Transverse colon (tissue), 4 donors: ENCODE results near the gene SLC26A8. TPM values are rescaled to one million over a fixed set of nuclear protein-coding genes. Genes with fewer than 3 reads are reported as not detected.

Experiments
- DNase-seq: peaks from one replicate; pipeline ENCODE4 v3.0.0-alpha.2; 2019
- H3K27ac ChIP-seq, 4 donors: fragments of 200-600 bp; sonication (generic); 2 replicates each; pipeline ENCODE4 v1.5.1; 2016 to 2018; ENCODE audit warnings: inconsistent platforms in 4 of 4
- H3K27me3 ChIP-seq: fragments of 200-600 bp; sonication (generic); 2 replicates; pipeline ENCODE4 v1.5.1; 2017; ENCODE audit warnings: inconsistent platforms
- H3K36me3 ChIP-seq, 4 donors: fragments of 200-600 bp; sonication (generic); 2 replicates each; pipeline ENCODE4 v1.5.1; 2017 to 2019; ENCODE audit warnings: inconsistent platforms in 4 of 4
- H3K4me1 ChIP-seq, 4 donors: fragments of 200-600 bp; sonication (generic); 2 replicates each; pipeline ENCODE4 v1.5.1; 2017 to 2020; ENCODE audit warnings: inconsistent platforms in 4 of 4
- H3K4me3 ChIP-seq, 4 donors: fragments of 200-600 bp; sonication (generic); 1 replicate in 1 of 4; 2 replicates in 3 of 4; pipeline versions ENCODE4 v1.5.1 to v1.6.1; 2017 to 2019; ENCODE audit warnings: inconsistent platforms in 4 of 4
- H3K9me3 ChIP-seq, 2 donors: fragments of 200-600 bp; sonication (generic); 2 replicates each; pipeline ENCODE4 v1.5.1; 2017 to 2019; ENCODE audit warnings: inconsistent platforms in 2 of 2
- EP300 ChIP-seq: sonication (generic); formaldehyde crosslinking; IDR thresholded peaks from one replicate; pipeline ENCODE4 v1.6.1; 2017; ENCODE audit warnings: antibody characterized with exemption, low read depth
- POLR2A ChIP-seq: fragments of 450-650 bp; IDR thresholded peaks from one replicate; pipeline ENCODE4 v1.6.1; 2016; ENCODE audit warnings: antibody characterized with exemption, mild to moderate bottlenecking, moderate library complexity
- POLR2AphosphoS5 ChIP-seq, 3 donors: sonication (generic); formaldehyde crosslinking; IDR thresholded peaks; one replicate each; pipeline ENCODE4 v1.6.1; 2016; ENCODE audit warnings: antibody characterized with exemption in 3 of 3
- WGBS, 2 donors: methylation state at CpG; one replicate each; pipeline ENCODE4 v1.1.5; 2018; ENCODE audit warnings: low coverage in 1 of 2; 5-methylcytosine and 5-hydroxymethylcytosine counted together
- in situ Hi-C, 4 donors: fragments of 200-750 bp; cut with MboI; loops; one replicate each; pipeline versions ENCODE4 v1.15.0 to v1.15.1; 2017; ENCODE audit warnings: low sequenced_read_pairs in 3 of 4, low pct_ligation_motif_present in 1 of 4, low pct_unique_long_range_greater_than_20kb in 1 of 4
- intact Hi-C: fragments of 100-400 bp; cut with DNase I; formaldehyde crosslinking; loops from one replicate; pipeline ENCODE4 v1.15.1; 2023; ENCODE audit warnings: low total_unique reads
- total RNA-seq, 4 donors: library from RNA; depleted of rRNA; stranded (reverse); fragments of >200 nt; gene quantifications; one replicate each; pipeline ENCODE4 v1.1.0, GENCODE V29; 2016
- TF ChIP-seq, protein P1 (sequence below), 5 experiments: fragments of 200-600 bp in 3 of 5; fragments of 450-650 bp in 2 of 5; sonication (generic) in 3 of 5; IDR thresholded peaks; 1 replicate in 2 of 5; 2 replicates in 3 of 5; pipeline ENCODE4 v1.5.1; 2016 to 2017; ENCODE audit warnings: antibody characterized with exemption in 5 of 5, inconsistent platforms in 3 of 5, mild to moderate bottlenecking in 2 of 5, moderate library complexity in 1 of 5

The SLC26A8 gene
- total RNA-seq, 4 donors from 2014 or later: 1.1 to 2.6 TPM; not detected in 2

DNA sequence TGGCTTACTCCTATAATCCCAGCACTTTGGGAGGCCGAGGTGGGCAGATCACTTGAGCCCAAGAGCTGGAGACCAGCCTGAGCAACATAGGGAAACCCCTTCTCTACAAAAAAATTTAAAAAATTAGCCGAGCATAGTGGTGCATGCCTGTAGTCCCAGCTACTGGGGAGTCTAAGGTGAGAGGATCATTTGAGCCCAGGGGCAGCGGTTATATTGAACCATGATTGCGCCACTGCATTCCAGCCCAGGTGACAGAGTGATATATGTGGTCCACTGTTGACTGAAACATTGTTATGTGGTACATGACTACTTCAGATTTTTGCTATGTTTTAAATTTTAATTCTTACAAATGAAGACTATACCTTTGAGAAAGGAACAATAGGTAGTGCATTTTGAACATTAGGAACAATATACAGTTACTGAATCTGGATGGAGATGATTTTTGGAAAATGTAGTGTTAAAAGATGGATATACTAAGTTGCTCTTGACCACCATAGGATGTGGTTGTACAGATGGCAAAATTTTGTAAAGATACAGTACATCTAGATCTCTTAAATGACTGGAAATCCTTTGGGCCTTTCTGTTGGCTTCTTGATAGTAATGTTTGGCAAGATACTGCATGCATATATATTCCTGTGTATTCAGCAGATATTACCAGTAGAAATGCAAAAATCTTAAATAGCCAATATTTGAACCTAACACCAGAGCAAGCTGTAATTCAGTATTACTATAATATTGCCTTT is 39.0 kb upstream of the SLC26A8 start:
- Histone ChIP-seq H3K9me3 (no peaks in the 10 kb centered on the region), H3K27ac (no peak overlapping the region), H3K27me3 (no peaks in the 10 kb centered on the region), H3K36me3 (peaks cover 0 to 12% (median 0%) of the 10 kb centered on the region in 4 donors), H3K4me1 (peaks cover 31 to 51% (median 37%) of the 10 kb centered on the region in 4 donors), H3K4me3 (no peak overlapping the region)
- no peak for DNase-seq
- no peak for TF ChIP-seq POLR2AphosphoS5 (IDR thresholded peaks at IDR 0.05)
- TF ChIP-seq, protein P1, sequence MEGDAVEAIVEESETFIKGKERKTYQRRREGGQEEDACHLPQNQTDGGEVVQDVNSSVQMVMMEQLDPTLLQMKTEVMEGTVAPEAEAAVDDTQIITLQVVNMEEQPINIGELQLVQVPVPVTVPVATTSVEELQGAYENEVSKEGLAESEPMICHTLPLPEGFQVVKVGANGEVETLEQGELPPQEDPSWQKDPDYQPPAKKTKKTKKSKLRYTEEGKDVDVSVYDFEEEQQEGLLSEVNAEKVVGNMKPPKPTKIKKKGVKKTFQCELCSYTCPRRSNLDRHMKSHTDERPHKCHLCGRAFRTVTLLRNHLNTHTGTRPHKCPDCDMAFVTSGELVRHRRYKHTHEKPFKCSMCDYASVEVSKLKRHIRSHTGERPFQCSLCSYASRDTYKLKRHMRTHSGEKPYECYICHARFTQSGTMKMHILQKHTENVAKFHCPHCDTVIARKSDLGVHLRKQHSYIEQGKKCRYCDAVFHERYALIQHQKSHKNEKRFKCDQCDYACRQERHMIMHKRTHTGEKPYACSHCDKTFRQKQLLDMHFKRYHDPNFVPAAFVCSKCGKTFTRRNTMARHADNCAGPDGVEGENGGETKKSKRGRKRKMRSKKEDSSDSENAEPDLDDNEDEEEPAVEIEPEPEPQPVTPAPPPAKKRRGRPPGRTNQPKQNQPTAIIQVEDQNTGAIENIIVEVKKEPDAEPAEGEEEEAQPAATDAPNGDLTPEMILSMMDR (IDR thresholded peaks at IDR 0.05): no peak
- WGBS, 2 donors: 94 to 97% methylated on average over 4 of the region's 4 CpGs
- intact Hi-C loops (no loop called here), in situ Hi-C loops (no loop called here)

- intact Hi-C loops (no loop called here), in situ Hi-C loops (no loop called here)
- H3K36me3 ChIP-seq: peaks cover 0 to 12% (median 0%) of the 10 kb centered on the region in 4 donors
- WGBS, 2 donors: 92 to 100% methylated on average over 1 to 2 of the region's 2 CpGs
- no peak for DNase-seq
- TF ChIP-seq EP300 (no peak), POLR2AphosphoS5 (IDR thresholded peaks at IDR 0.05) (no peak), POLR2A (no peak)
- TF ChIP-seq, protein P1 (IDR thresholded peaks at IDR 0.05): no peak
- no peaks in the 10 kb centered on the region for H3K27me3 ChIP-seq
- no peaks in the 10 kb centered on the region for H3K9me3 ChIP-seq
- H3K27ac ChIP-seq: no peak overlapping the region
- H3K4me3 ChIP-seq: no peak overlapping the region
- H3K4me1 ChIP-seq: peaks cover 24 to 40% (median 28%) of the 10 kb centered on the region in 4 donors
Measured at GRCh38 chr6:36062247-36062646, 37.8 kb upstream of the SLC26A8 start.

DNA sequence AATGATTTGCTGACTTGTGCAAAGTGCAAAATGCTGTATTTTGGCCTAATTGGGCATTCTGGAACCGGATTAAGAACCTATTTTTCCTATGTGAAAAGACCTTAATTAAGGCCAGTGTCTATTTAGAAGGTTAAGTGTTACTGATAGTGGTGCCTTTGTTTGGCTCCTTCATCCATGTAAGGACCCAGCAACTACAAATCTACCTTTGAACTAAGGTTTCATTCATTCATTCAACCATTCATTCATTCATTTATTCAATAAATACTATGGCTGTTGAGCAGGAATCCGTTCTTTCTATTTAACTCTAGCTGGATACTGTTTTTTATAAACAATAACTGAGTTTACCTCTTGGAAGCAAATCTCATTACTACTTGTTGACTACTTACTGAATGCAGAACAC is 36.8 kb upstream of the SLC26A8 start:
- WGBS, 2 donors: 49 to 50% methylated on average over 2 of the region's 2 CpGs
- Histone ChIP-seq H3K36me3 (peaks cover 0 to 12% (median 0%) of the 10 kb centered on the region in 4 donors), H3K4me1 (peaks cover 18 to 34% (median 22%) of the 10 kb centered on the region in 4 donors), H3K27ac (no peak overlapping the region), H3K9me3 (no peaks in the 10 kb centered on the region), H3K4me3 (no peak overlapping the region), H3K27me3 (no peaks in the 10 kb centered on the region)
- in situ Hi-C loops (no loop called here), intact Hi-C loops (no loop called here)
- no peak for DNase-seq
- TF ChIP-seq EP300: no peak
- no peak for TF ChIP-seq POLR2A
- TF ChIP-seq, protein P1 (IDR thresholded peaks at IDR 0.05): no peak
- TF ChIP-seq POLR2AphosphoS5 (IDR thresholded peaks at IDR 0.05): no peak

GRCh38 chr6:36056178-36056577 is 31.7 kb upstream of the SLC26A8 start:
- WGBS, 2 donors: 64% methylated on average over 1 of the region's 1 CpG; no CpG with 5 or more reads in 1 of the 2 donors
- no peaks in the 10 kb centered on the region for H3K9me3 ChIP-seq
- no peak overlapping the region for H3K4me3 ChIP-seq
- TF ChIP-seq POLR2AphosphoS5 (IDR thresholded peaks at IDR 0.05): no peak
- TF ChIP-seq EP300: no peak
- no peak for TF ChIP-seq POLR2A
- TF ChIP-seq, protein P1 (IDR thresholded peaks at IDR 0.05): no peak
- DNase-seq: no peak
- no peak overlapping the region for H3K27ac ChIP-seq
- no peaks in the 10 kb centered on the region for H3K27me3 ChIP-seq
- H3K36me3 ChIP-seq: peaks cover 0 to 12% (median 2%) of the 10 kb centered on the region in 4 donors
- H3K4me1 ChIP-seq: peaks cover 13 to 49% (median 17%) of the 10 kb centered on the region in 4 donors
- intact Hi-C loops: no loop called here
- in situ Hi-C loops: no loop called here
